Upper lobe of right lung (tissue), 1 donor: ENCODE measurements around the gene RPP38. TPM values are rescaled to one million over a fixed set of nuclear protein-coding genes. Genes with fewer than 3 reads are reported as not detected.

ENCODE experiments used
- ATAC-seq: fragments of 200-7000 bp; cut with Tn5 transposase; one replicate; pipeline ENCODE4 v1.9.1; 2020; ENCODE audit warnings: mild to moderate bottlenecking, moderate library complexity
- DNase-seq: peaks from one replicate; pipeline ENCODE4 v3.0.0-alpha.2; 2020
- H3K27ac ChIP-seq: fragments of 200-600 bp; one replicate; pipeline ENCODE4 v1.8.0; 2022
- H3K27me3 ChIP-seq: fragments of 200-600 bp; one replicate; pipeline ENCODE4 v1.8.0; 2022; ENCODE audit warnings: mild to moderate bottlenecking
- H3K36me3 ChIP-seq: fragments of 200-600 bp; one replicate; pipeline ENCODE4 v1.8.0; 2022
- H3K4me1 ChIP-seq: fragments of 200-600 bp; one replicate; pipeline ENCODE4 v1.8.0; 2022
- H3K4me3 ChIP-seq: fragments of 200-600 bp; one replicate; pipeline ENCODE4 v1.8.0; 2022; ENCODE audit warnings: mild to moderate bottlenecking
- H3K9me3 ChIP-seq: fragments of 200-600 bp; one replicate; pipeline ENCODE4 v1.8.0; 2022
- CTCF ChIP-seq: fragments of 200-600 bp; IDR thresholded peaks from one replicate; pipeline ENCODE4 v1.8.0; 2022; ENCODE audit warnings: antibody characterized with exemption
- intact Hi-C: fragments of 100-400 bp; cut with DNase I; formaldehyde crosslinking; loops from one replicate; pipeline ENCODE4 v1.11.0; 2022
- total RNA-seq: library from RNA; stranded (reverse); fragmentation: NEBNext Ultra II Directional; extraction: Animal tissue kit (Norgen Biotek cat#: 25700); gene quantifications from one replicate; pipeline ENCODE4 v1.2.1, GENCODE V29; 2021
- donor health status: DM: no; HTN: yes; CAD: no; lungs with severe emphysema.

RPP38 gene
- total RNA-seq, 1 donor from 2014 or later, result 15.3 TPM

- DNase-seq (no peak), ATAC-seq (no peak)
- no peak overlapping the region for H3K27ac ChIP-seq
- no peaks in the 10 kb centered on the region for H3K36me3 ChIP-seq
- intact Hi-C loops, result no loop called here
- H3K27me3 ChIP-seq, result no peaks in the 10 kb centered on the region
- TF ChIP-seq CTCF, result no peak
- H3K4me1 ChIP-seq, result peaks cover 12% of the 10 kb centered on the region
- H3K9me3 ChIP-seq, result no peaks in the 10 kb centered on the region
- no peak overlapping the region for H3K4me3 ChIP-seq
Observed at GRCh38 chr10:15092855-15093408, 4.2 kb upstream of the RPP38 start.

GRCh38 chr10:15096661-15097010, 519 bp upstream of the RPP38 start:
- H3K4me3 ChIP-seq, result peak overlapping the region; percentile 84
- H3K4me1 ChIP-seq, result peaks cover 25% of the 10 kb centered on the region
- ATAC-seq (no peak), DNase-seq (no peak)
- H3K27ac ChIP-seq, result peak overlapping the region; percentile 96
- H3K36me3 ChIP-seq, result peaks cover 5% of the 10 kb centered on the region
- intact Hi-C loops, result no loop called here
- no peaks in the 10 kb centered on the region for H3K27me3 ChIP-seq
- no peak for TF ChIP-seq CTCF
- H3K9me3 ChIP-seq, result no peaks in the 10 kb centered on the region

GRCh38 chr10:15099886-15100285, 2.7 kb downstream of the RPP38 start:
- DNase-seq (no peak), ATAC-seq (no peak)
- Histone ChIP-seq H3K9me3 (no peaks in the 10 kb centered on the region), H3K4me3 (no peak overlapping the region), H3K27ac (no peak overlapping the region), H3K36me3 (peaks cover 32% of the 10 kb centered on the region), H3K4me1 (peaks cover 25% of the 10 kb centered on the region), H3K27me3 (no peaks in the 10 kb centered on the region)
- TF ChIP-seq CTCF, result no peak
- intact Hi-C loops, result no loop called here

GRCh38 chr10:15103513-15103912, 6.4 kb downstream of the RPP38 start:
- no peak overlapping the region for H3K27ac ChIP-seq
- TF ChIP-seq CTCF, result no peak
- no peak overlapping the region for H3K4me3 ChIP-seq
- no peak for DNase-seq
- no peaks in the 10 kb centered on the region for H3K27me3 ChIP-seq
- intact Hi-C loops, result no loop called here
- peaks cover 19% of the 10 kb centered on the region for H3K4me1 ChIP-seq
- peaks cover 56% of the 10 kb centered on the region for H3K36me3 ChIP-seq
- ATAC-seq, result no peak
- no peaks in the 10 kb centered on the region for H3K9me3 ChIP-seq

GRCh38 chr10:15106352-15107013, 9.3 kb downstream of the RPP38 start:
- H3K27me3 ChIP-seq, result no peaks in the 10 kb centered on the region
- ATAC-seq, result peak; percentile 98
- TF ChIP-seq CTCF, result peak; percentile 93
- peaks cover 76% of the 10 kb centered on the region for H3K36me3 ChIP-seq
- intact Hi-C loops, result no loop called here
- no peaks in the 10 kb centered on the region for H3K9me3 ChIP-seq
- H3K27ac ChIP-seq, result no peak overlapping the region
- peak; percentile 70 for DNase-seq
- H3K4me3 ChIP-seq, result no peak overlapping the region
- H3K4me1 ChIP-seq, result peaks cover 4% of the 10 kb centered on the region
